Measurements from ENCODE around the gene PACSIN1. TPM values are rescaled to one million over a fixed set of nuclear protein-coding genes. Genes with fewer than 3 reads are reported as not detected.

PACSIN1 gene
- total RNA-seq, 4 donors from 2014 or later = 0.11 to 0.40 TPM; not detected in 2

GRCh38 chr6:34529665-34530327 is 63.9 kb downstream of the PACSIN1 start:
- TF ChIP-seq POLR2A (IDR thresholded peaks at IDR 0.05) = no peak
- TF ChIP-seq CTCF (IDR thresholded peaks at IDR 0.05) = no peak
- TF ChIP-seq POLR2AphosphoS5 (IDR thresholded peaks at IDR 0.05) = no peak
- TF ChIP-seq EP300 (IDR thresholded peaks at IDR 0.05) = no peak
- Histone ChIP-seq H3K9me3 (no peaks in the 10 kb centered on the region), H3K36me3 (no peaks in the 10 kb centered on the region), H3K27me3 (no peaks in the 10 kb centered on the region), H3K27ac (no peak overlapping the region), H3K4me1 (peaks cover 11% of the 10 kb centered on the region), H3K4me3 (no peak overlapping the region)
- no peak for DNase-seq (ENCODE audit: low spot score in 2 of 2)
- 79% methylated on average over 10 of the region's 10 CpGs for WGBS

GRCh38 chr6:34530753-34531365 is 65.0 kb downstream of the PACSIN1 start:
- no peak overlapping the region for H3K4me3 ChIP-seq
- H3K4me1 ChIP-seq = peaks cover 11% of the 10 kb centered on the region
- no peaks in the 10 kb centered on the region for H3K27me3 ChIP-seq
- 91% methylated on average over 17 of the region's 18 CpGs for WGBS
- no peak for TF ChIP-seq POLR2AphosphoS5 (IDR thresholded peaks at IDR 0.05)
- no peaks in the 10 kb centered on the region for H3K36me3 ChIP-seq
- no peak for DNase-seq (ENCODE audit: low spot score in 2 of 2)
- no peak overlapping the region for H3K27ac ChIP-seq
- H3K9me3 ChIP-seq = no peaks in the 10 kb centered on the region

- H3K27ac ChIP-seq = no peak overlapping the region
- H3K9me3 ChIP-seq = no peaks in the 10 kb centered on the region
- DNase-seq (ENCODE audit: low spot score in 2 of 2) = no peak
- 77% methylated on average over 29 of the region's 29 CpGs for WGBS
- no peaks in the 10 kb centered on the region for H3K27me3 ChIP-seq
- peak in 1 of 2 donors; percentile 60 for TF ChIP-seq POLR2A (IDR thresholded peaks at IDR 0.05)
- no peak for TF ChIP-seq POLR2AphosphoS5 (IDR thresholded peaks at IDR 0.05)
- peaks cover 11% of the 10 kb centered on the region for H3K4me1 ChIP-seq
- H3K36me3 ChIP-seq = no peaks in the 10 kb centered on the region
- H3K4me3 ChIP-seq = no peak overlapping the region
Observed at GRCh38 chr6:34531580-34532201, 65.8 kb downstream of the PACSIN1 start.

- no peak for TF ChIP-seq POLR2AphosphoS5 (IDR thresholded peaks at IDR 0.05)
- no peak for TF ChIP-seq CTCF (IDR thresholded peaks at IDR 0.05)
- no peak for TF ChIP-seq POLR2A (IDR thresholded peaks at IDR 0.05)
- no peak for TF ChIP-seq EP300 (IDR thresholded peaks at IDR 0.05)
- WGBS = 78% methylated on average over 15 of the region's 15 CpGs
- H3K9me3 ChIP-seq = no peaks in the 10 kb centered on the region
- no peaks in the 10 kb centered on the region for H3K36me3 ChIP-seq
- H3K4me1 ChIP-seq = peaks cover 8% of the 10 kb centered on the region
- DNase-seq (ENCODE audit: low spot score in 2 of 2) = no peak
- no peak overlapping the region for H3K27ac ChIP-seq
- H3K4me3 ChIP-seq = no peak overlapping the region
- no peaks in the 10 kb centered on the region for H3K27me3 ChIP-seq
Observed at GRCh38 chr6:34532230-34532629, 66.4 kb downstream of the PACSIN1 start.

GRCh38 chr6:34534146-34534545 is 68.3 kb downstream of the PACSIN1 start:
- Histone ChIP-seq H3K27ac (no peak overlapping the region), H3K4me3 (no peak overlapping the region), H3K4me1 (peaks cover 5% of the 10 kb centered on the region), H3K36me3 (no peaks in the 10 kb centered on the region), H3K27me3 (no peaks in the 10 kb centered on the region), H3K9me3 (no peaks in the 10 kb centered on the region)
- DNase-seq (ENCODE audit: low spot score in 2 of 2) = no peak
- 83% methylated on average over 6 of the region's 6 CpGs for WGBS
- TF ChIP-seq POLR2AphosphoS5 (IDR thresholded peaks at IDR 0.05) (no peak), CTCF (IDR thresholded peaks at IDR 0.05) (no peak), POLR2A (IDR thresholded peaks at IDR 0.05) (no peak), EP300 (IDR thresholded peaks at IDR 0.05) (no peak)

GRCh38 chr6:34534656-34535055 is 68.8 kb downstream of the PACSIN1 start:
- H3K9me3 ChIP-seq = no peaks in the 10 kb centered on the region

More at GRCh38 chr6:34534656-34535055, 68.8 kb downstream of the PACSIN1 start:
- H3K4me1 ChIP-seq = peaks cover 5% of the 10 kb centered on the region
- no peaks in the 10 kb centered on the region for H3K27me3 ChIP-seq
- no peak for TF ChIP-seq EP300 (IDR thresholded peaks at IDR 0.05)
- TF ChIP-seq CTCF (IDR thresholded peaks at IDR 0.05) = no peak
- no peak overlapping the region for H3K4me3 ChIP-seq
- H3K36me3 ChIP-seq = no peaks in the 10 kb centered on the region
- no peak for DNase-seq (ENCODE audit: low spot score in 2 of 2)
- WGBS = 88% methylated on average over 11 of the region's 16 CpGs
- H3K27ac ChIP-seq = no peak overlapping the region
